HepG2 (cell line): ENCODE measurements around the gene JMJD6. TPM values are rescaled to one million over a fixed set of nuclear protein-coding genes. Genes with fewer than 3 reads are reported as not detected.

Experiments used
- ATF3 ChIP-seq: sonication (generic); formaldehyde crosslinking; IDR thresholded peaks from 2 replicates; pipeline ENCODE4 v1.4.0; 2020; ENCODE audit warnings: missing genetic modification reagents
- ATF4 ChIP-seq, 2 experiments: fragments of 450-650 bp in 1 of 2; sonication (generic) in 1 of 2; formaldehyde crosslinking; IDR thresholded peaks; 2 replicates each; pipeline versions ENCODE4 v1.5.0 to v1.8.0; 2020 to 2022; ENCODE audit warnings: mild to moderate bottlenecking in 1 of 2, missing genetic modification reagents in 1 of 2
- JUND ChIP-seq: sonication (generic); formaldehyde crosslinking; IDR thresholded peaks from 2 replicates; pipeline ENCODE4 v1.8.0; 2022; ENCODE audit warnings: mild to moderate bottlenecking, missing genetic modification reagents
- KAT7 ChIP-seq: IDR thresholded peaks from 2 replicates; pipeline ENCODE4 v1.6.1; 2018; ENCODE audit warnings: borderline replicate concordance, missing compliant biosample characterization
- MXD4 ChIP-seq: IDR thresholded peaks from 2 replicates; pipeline ENCODE4 v1.6.1; 2016; ENCODE audit warnings: mild to moderate bottlenecking, missing biosample characterization, missing genetic modification reagents
- PRDM10 ChIP-seq: sonication (generic); formaldehyde crosslinking; IDR thresholded peaks from 2 replicates; pipeline ENCODE4 v1.4.0; 2020; ENCODE audit warnings: low read depth, missing genetic modification reagents
- RELA ChIP-seq: sonication (generic); formaldehyde crosslinking; IDR thresholded peaks from 2 replicates; pipeline ENCODE4 v1.4.0; 2020; ENCODE audit warnings: missing genetic modification reagents
- REPIN1 ChIP-seq: sonication (generic); formaldehyde crosslinking; IDR thresholded peaks from 2 replicates; pipeline ENCODE4 v1.8.0; 2022; ENCODE audit warnings: missing genetic modification reagents, low read depth, mild to moderate bottlenecking, borderline replicate concordance
- SMC3 ChIP-seq: IDR thresholded peaks from 2 replicates; pipeline ENCODE4 v1.6.1; 2011; ENCODE audit warnings: low read length, improper control_type of control experiment
- SSRP1 ChIP-seq: IDR thresholded peaks from 2 replicates; pipeline ENCODE4 v1.6.1; 2016; ENCODE audit warnings: control low read depth
- TMF1 ChIP-seq: sonication (generic); formaldehyde crosslinking; IDR thresholded peaks from 2 replicates; pipeline ENCODE4 v1.8.1; 2022; ENCODE audit warnings: low read depth, missing genetic modification reagents
- ZFP1 ChIP-seq: IDR thresholded peaks from 2 replicates; pipeline ENCODE4 v1.6.1; 2016
- ZIK1 ChIP-seq: sonication (generic); formaldehyde crosslinking; IDR thresholded peaks from 2 replicates; pipeline ENCODE4 v1.5.0; 2020; ENCODE audit warnings: mild to moderate bottlenecking, low read depth, missing genetic modification reagents, borderline replicate concordance
- ZNF124 ChIP-seq: sonication (generic); formaldehyde crosslinking; IDR thresholded peaks from 2 replicates; pipeline ENCODE4 v1.4.0; 2020; ENCODE audit warnings: missing genetic modification reagents
- ZNF326 ChIP-seq: sonication (generic); formaldehyde crosslinking; IDR thresholded peaks from 2 replicates; pipeline ENCODE4 v1.4.0; 2020; ENCODE audit warnings: missing genetic modification reagents, borderline replicate concordance
- ZNF496 ChIP-seq: sonication (generic); formaldehyde crosslinking; IDR thresholded peaks from 2 replicates; pipeline ENCODE4 v1.8.1; 2023; ENCODE audit warnings: mild to moderate bottlenecking, moderate library complexity, missing genetic modification reagents; ENCODE audit not compliant: insufficient replicate concordance
- polyA plus RNA-seq, 8 experiments: library from polyadenylated mRNA; depleted of rRNA in 3 of 8; stranded (reverse) in 7 of 8; unstranded in 1 of 8; fragments of >200 nt; fragmentation: Illumina TruSeq in 4 of 8; extraction: Trizol in 4 of 8; gene quantifications; 2 replicates each; pipeline versions ENCODE4 v1.2.1 to v1.2.3, GENCODE V29; 2011 to 2016; ENCODE audit warnings: low read depth in 4 of 8, missing spikeins in 1 of 8, mixed read lengths in 1 of 8; ENCODE audit not compliant: insufficient read depth in 1 of 8
- total RNA-seq, 5 experiments: library from RNA; depleted of rRNA; stranded (reverse); fragments of >200 nt; fragmentation: Illumina TruSeq; extraction: Trizol; gene quantifications; 2 replicates each; pipeline ENCODE4 v1.2.3, GENCODE V29; 2016; ENCODE audit warnings: low read depth in 1 of 5
- TF ChIP-seq, protein P1 (sequence below): sonication (generic); formaldehyde crosslinking; IDR thresholded peaks from 2 replicates; pipeline ENCODE4 v1.8.0; 2022; ENCODE audit warnings: mild to moderate bottlenecking, missing genetic modification reagents, moderate library complexity
- TF ChIP-seq, protein P2 (sequence below): sonication (generic); formaldehyde crosslinking; IDR thresholded peaks from 2 replicates; pipeline ENCODE4 v1.5.1; 2020; ENCODE audit warnings: mild to moderate bottlenecking, missing genetic modification reagents, moderate library complexity
- TF ChIP-seq, protein P3 (sequence below): sonication (generic); formaldehyde crosslinking; conservative IDR thresholded peaks from 2 replicates; pipeline ENCODE4 v1.4.0; 2020; ENCODE audit warnings: missing genetic modification reagents

JMJD6 gene
- total and polyA plus RNA-seq, 2 of the 13 experiments (the other 11 are each of a cell fraction or from before 2014, with no cell fraction given), result 33.6 to 41.0 TPM

DNA sequence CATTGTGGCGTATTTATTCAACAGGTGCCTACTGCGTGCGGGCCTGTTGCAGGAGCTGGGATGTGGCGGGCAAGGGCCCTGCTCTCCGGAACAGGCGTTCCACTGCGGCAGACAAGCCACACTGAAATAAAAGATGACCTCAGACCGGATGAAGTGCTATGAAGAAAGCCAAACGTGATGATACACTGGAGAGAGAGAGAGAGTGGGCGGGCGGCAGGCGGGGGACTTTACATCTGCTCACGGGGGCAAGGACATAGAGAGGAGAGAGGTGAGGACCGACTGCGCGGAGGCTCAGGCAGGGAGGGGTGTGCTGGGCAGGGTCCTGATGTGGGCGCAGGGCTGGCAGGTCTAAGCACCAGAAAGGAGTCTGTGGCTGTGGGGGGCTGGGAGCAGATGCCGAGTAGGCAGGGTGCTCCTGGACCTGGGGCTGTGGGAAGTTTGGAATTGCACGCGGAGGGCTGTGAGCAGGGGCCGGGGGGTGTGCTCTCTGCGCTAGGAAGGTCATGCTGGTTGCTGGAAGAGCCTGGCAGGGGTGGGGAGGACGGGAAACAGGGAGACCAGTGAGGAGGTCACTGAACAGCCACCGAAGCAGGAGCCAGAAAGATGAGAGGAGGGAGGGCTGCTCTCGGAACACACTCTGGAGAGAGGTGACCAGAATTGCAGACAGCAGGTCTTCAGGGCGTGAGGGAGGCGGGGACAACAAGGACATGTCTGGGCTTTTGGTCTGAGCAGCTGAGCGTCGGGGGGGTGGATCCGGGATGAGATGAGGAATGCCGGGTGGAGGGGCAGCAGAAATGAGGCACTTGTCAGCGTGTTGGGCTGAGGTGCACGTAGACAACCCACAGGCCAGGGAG, 25.6 kb downstream of the JMJD6 start (continued):
- no peak for TF ChIP-seq PRDM10 (CRISPR knock-in tag)
- no peak for TF ChIP-seq SSRP1 (CRISPR knock-in tag)
- peak; percentile 90 for TF ChIP-seq JUND (CRISPR knock-in tag)
- TF ChIP-seq SMC3, result no peak
- no peak for TF ChIP-seq ZNF326
- no peak for TF ChIP-seq KAT7 (CRISPR knock-in tag)
- TF ChIP-seq, protein P1, sequence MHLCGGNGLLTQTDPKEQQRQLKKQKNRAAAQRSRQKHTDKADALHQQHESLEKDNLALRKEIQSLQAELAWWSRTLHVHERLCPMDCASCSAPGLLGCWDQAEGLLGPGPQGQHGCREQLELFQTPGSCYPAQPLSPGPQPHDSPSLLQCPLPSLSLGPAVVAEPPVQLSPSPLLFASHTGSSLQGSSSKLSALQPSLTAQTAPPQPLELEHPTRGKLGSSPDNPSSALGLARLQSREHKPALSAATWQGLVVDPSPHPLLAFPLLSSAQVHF (CRISPR knock-in tag), result no peak
- 0 out of 2 replicates have a peak, but pooled peaks have one; percentile 24 for TF ChIP-seq RELA (CRISPR knock-in tag)
- TF ChIP-seq, protein P2, sequence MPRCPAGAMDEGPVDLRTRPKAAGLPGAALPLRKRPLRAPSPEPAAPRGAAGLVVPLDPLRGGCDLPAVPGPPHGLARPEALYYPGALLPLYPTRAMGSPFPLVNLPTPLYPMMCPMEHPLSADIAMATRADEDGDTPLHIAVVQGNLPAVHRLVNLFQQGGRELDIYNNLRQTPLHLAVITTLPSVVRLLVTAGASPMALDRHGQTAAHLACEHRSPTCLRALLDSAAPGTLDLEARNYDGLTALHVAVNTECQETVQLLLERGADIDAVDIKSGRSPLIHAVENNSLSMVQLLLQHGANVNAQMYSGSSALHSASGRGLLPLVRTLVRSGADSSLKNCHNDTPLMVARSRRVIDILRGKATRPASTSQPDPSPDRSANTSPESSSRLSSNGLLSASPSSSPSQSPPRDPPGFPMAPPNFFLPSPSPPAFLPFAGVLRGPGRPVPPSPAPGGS (CRISPR knock-in tag), result peak; percentile 71; the same call in 1 of the 2 replicates
- TF ChIP-seq ZIK1 (CRISPR knock-in tag), result no peak; the same call in 1 of the 2 replicates
- no peak for TF ChIP-seq ZNF124 (CRISPR knock-in tag)
- TF ChIP-seq MXD4 (CRISPR knock-in tag), result peak; percentile 23; the same call in 1 of the 2 replicates
- TF ChIP-seq ZNF496 (CRISPR knock-in tag), result no peak
- TF ChIP-seq TMF1, result no peak
- peak; percentile 41; the same call in 1 of the 2 replicates for TF ChIP-seq REPIN1 (CRISPR knock-in tag)
- no peak for TF ChIP-seq ZFP1 (CRISPR knock-in tag)
- TF ChIP-seq ATF4 (CRISPR knock-in tag; IDR thresholded peaks at IDR 0.05), result peak in 1 of 2 experiments; percentile 31; a peak in 1 of 4 replicates
- TF ChIP-seq ATF3 (CRISPR knock-in tag), result peak; percentile 79
- TF ChIP-seq, protein P3, sequence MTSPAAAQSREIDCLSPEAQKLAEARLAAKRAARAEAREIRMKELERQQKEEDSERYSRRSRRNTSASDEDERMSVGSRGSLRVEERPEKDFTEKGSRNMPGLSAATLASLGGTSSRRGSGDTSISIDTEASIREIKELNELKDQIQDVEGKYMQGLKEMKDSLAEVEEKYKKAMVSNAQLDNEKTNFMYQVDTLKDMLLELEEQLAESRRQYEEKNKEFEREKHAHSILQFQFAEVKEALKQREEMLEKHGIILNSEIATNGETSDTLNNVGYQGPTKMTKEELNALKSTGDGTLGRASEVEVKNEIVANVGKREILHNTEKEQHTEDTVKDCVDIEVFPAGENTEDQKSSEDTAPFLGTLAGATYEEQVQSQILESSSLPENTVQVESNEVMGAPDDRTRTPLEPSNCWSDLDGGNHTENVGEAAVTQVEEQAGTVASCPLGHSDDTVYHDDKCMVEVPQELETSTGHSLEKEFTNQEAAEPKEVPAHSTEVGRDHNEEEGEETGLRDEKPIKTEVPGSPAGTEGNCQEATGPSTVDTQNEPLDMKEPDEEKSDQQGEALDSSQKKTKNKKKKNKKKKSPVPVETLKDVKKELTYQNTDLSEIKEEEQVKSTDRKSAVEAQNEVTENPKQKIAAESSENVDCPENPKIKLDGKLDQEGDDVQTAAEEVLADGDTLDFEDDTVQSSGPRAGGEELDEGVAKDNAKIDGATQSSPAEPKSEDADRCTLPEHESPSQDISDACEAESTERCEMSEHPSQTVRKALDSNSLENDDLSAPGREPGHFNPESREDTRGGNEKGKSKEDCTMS (CRISPR knock-in tag), result no peak
